ENCODE measurements around the gene SP140. TPM values are rescaled to one million over a fixed set of nuclear protein-coding genes. Genes with fewer than 3 reads are reported as not detected.
A peak's percentile ranks its signal among the peaks of the same experiment; 100 is the strongest.

Gene SP140
- total and polyA plus RNA-seq, 9 of the 15 experiments (the other 6 are each of a cell fraction or from before 2014, with no cell fraction given), result 0.04 to 1.1 (median 0.57) TPM; not detected in 1

- Histone ChIP-seq H3K36me3 (ENCODE audit: control insufficient read depth, insufficient read depth, low read length) (no peaks in the 10 kb centered on the region), H3K9me3 (replicated peaks; ENCODE audit: control insufficient read depth, insufficient read depth, low read depth, low read length) (no peaks in the 10 kb centered on the region), H3K4me2 (ENCODE audit: insufficient read depth, low read length) (no peak overlapping the region), H3K4me1 (replicated peaks in 1 of 2; ENCODE audit: control insufficient read depth in 2 of 2, insufficient read depth in 2 of 2, low read length in 2 of 2) (peaks cover 2 to 5% of the 10 kb centered on the region in 2 experiments; a peak in 3 of 5 replicates), H3K9ac (ENCODE audit: insufficient read depth in 1 of 2, low read depth in 2 of 2, low read length in 2 of 2) (no peak overlapping the region), H3K9me1 (ENCODE audit: control insufficient read depth, insufficient read depth, low read length) (no peaks in the 10 kb centered on the region), H3K79me2 (ENCODE audit: control insufficient read depth, insufficient read depth, low read length) (no peaks in the 10 kb centered on the region), H3K27me3 (ENCODE audit: control insufficient read depth in 2 of 2, insufficient read depth in 2 of 2, low read length in 2 of 2) (no peaks in the 10 kb centered on the region), H3K4me3 (no peak overlapping the region), H3K27ac (ENCODE audit: extremely low read depth, low read depth, low read length) (no peak overlapping the region), H4K20me1 (replicated peaks; ENCODE audit: control insufficient read depth, insufficient read depth, low read length) (no peaks in the 10 kb centered on the region), H2AFZ (ENCODE audit: low read depth, low read length) (no peak overlapping the region)
- ATAC-seq, result no peak; the same call in 2 of the 3 replicates
- intact Hi-C loops (cut with micrococcal nuclease), result no loop called here
- ChIA-PET POLR2A (no interaction called here), CTCF (ENCODE audit: low intra/inter-chr PET ratio) (no interaction called here)
- 19% methylated on average over 2 of the region's 2 CpGs for WGBS (ENCODE audit: insufficient coverage, low coverage, missing lambda C conversion rate)
- in situ Hi-C loops (cut with MboI), result no loop called here
- FAIRE-seq, result no peak
- BruUV-seq (replicated peaks), result no TSS peak
- TF ChIP-seq RBM25 (IDR thresholded peaks at IDR 0.05; ENCODE audit: low read depth, low read length, severe bottlenecking), result peak; percentile 7
- no peak for TF ChIP-seq NR1H2 (CRISPR knock-in tag; IDR thresholded peaks at IDR 0.05)
- no peak for TF ChIP-seq PBX2 (CRISPR knock-in tag; IDR thresholded peaks at IDR 0.05; ENCODE audit: low read depth)
- peak; percentile 44; the same call in 1 of the 2 replicates for TF ChIP-seq PBX2 (tag; conservative IDR thresholded peaks at IDR 0.05; ENCODE audit: low read depth)
- no peak for TF ChIP-seq CTCFL (IDR thresholded peaks at IDR 0.05; ENCODE audit: borderline replicate concordance, insufficient read depth, low read depth, low read length, poor library complexity, severe bottlenecking)
- no peak for TF ChIP-seq TCF7L2 (IDR thresholded peaks at IDR 0.05; ENCODE audit: low read depth, low read length)
- peak; percentile 28 for TF ChIP-seq MEIS2 (IDR thresholded peaks at IDR 0.05; ENCODE audit: partially characterized antibody)
- TF ChIP-seq SPI1 (IDR thresholded peaks at IDR 0.05; ENCODE audit: borderline replicate concordance, low read depth, low read length), result peak; percentile 64; the same call in 1 of the 2 replicates
- TF ChIP-seq PHF21A (IDR thresholded peaks at IDR 0.05; ENCODE audit: borderline replicate concordance, low read depth), result no peak
- TF ChIP-seq ZFP36 (IDR thresholded peaks at IDR 0.05; ENCODE audit: low read depth, low read length, partially characterized antibody), result peak; percentile 36
- no peak for TF ChIP-seq E2F3 (CRISPR knock-in tag; IDR thresholded peaks at IDR 0.05)
- DNase-seq (ENCODE audit: extremely low read depth in 1 of 4, low spot score in 3 of 4), result peak in 1 of 4 experiments; percentile 6
Observed at GRCh38 chr2:230218421-230218820, 7.1 kb upstream of the SP140 start.
